HepG2 (cell line): ENCODE results near the gene SPAAR. TPM values are rescaled to one million over a fixed set of nuclear protein-coding genes. Genes with fewer than 3 reads are reported as not detected.
"Not testable (repeated sequence)": the region's sequence is repeated elsewhere in the genome, so short reads cannot be mapped to it uniquely, and the experiment has no call there.

Experiments used
- ATAC-seq: fragments of 200-7000 bp; cut with Tn5 transposase; 3 replicates; pipeline ENCODE4 v1.9.1; 2020; ENCODE audit warnings: mild to moderate bottlenecking, moderate library complexity
- BruUV-seq: library from RNA; stranded (reverse); fragments of 400-500 nt; replicated peaks from 2 replicates; lab custom pipeline; 2021; lab: Mats Ljungman, UMichigan
- CTCF ChIA-PET: fragments of 300-600 bp; formaldehyde crosslinking; extraction: SDS; loops from one replicate; lab custom pipeline; 2021; ENCODE audit warnings: low total read pairs, inconsistent platforms, low intra/inter-chr PET ratio; lab: Yijun Ruan, JAX
- POLR2A ChIA-PET: fragments of 350-600 bp; sonication (Branson Sonifier 250); formaldehyde crosslinking; loops from one replicate; lab custom pipeline; 2020; ENCODE audit warnings: antibody characterized with exemption, inconsistent platforms; lab: Yijun Ruan, JAX
- DNase-seq: peaks from one replicate; pipeline ENCODE4 v3.0.0-alpha.2; 2015; ENCODE audit warnings: low spot score
- FAIRE-seq: peaks from 3 replicates; lab custom pipeline; 2011; peaks lifted over from hg19 to GRCh38; lab: Jason Lieb, UNC
- H2AFZ ChIP-seq: one replicate; pipeline ENCODE4 v1.6.1; 2011; ENCODE audit warnings: low read length, inconsistent platforms
- H3K27ac ChIP-seq: fragments of 300-600 bp; 3 replicates; pipeline ENCODE4 v1.8.0; 2011; ENCODE audit warnings: mixed run types, mild to moderate bottlenecking, mixed read lengths, low read length, inconsistent platforms; ENCODE audit not compliant: insufficient read depth; ENCODE audit errors: extremely low read length
- H3K27me3 ChIP-seq, 2 experiments: fragments of 200-600 bp in 1 of 2; 2 replicates in 1 of 2; 3 replicates in 1 of 2; pipeline versions ENCODE4 v1.6.0 to v1.8.0; 2011; ENCODE audit warnings: low read length in 2 of 2, mild to moderate bottlenecking in 2 of 2, moderate library complexity in 2 of 2, inconsistent platforms in 1 of 2; ENCODE audit not compliant: insufficient read depth in 2 of 2, control insufficient read depth in 1 of 2
- H3K36me3 ChIP-seq, 2 experiments: fragments of 200-600 bp in 1 of 2; replicated peaks in 1 of 2; 2 replicates in 1 of 2; 3 replicates in 1 of 2; pipeline versions ENCODE4 v1.5.1 to v1.8.0; 2011; ENCODE audit warnings: low read length in 2 of 2, inconsistent platforms in 1 of 2; ENCODE audit not compliant: insufficient read depth in 2 of 2, control insufficient read depth in 1 of 2
- H3K4me1 ChIP-seq: 2 replicates; pipeline ENCODE4 v1.5.1; 2012; ENCODE audit warnings: low read length, inconsistent platforms; ENCODE audit not compliant: insufficient read depth
- H3K4me2 ChIP-seq: 2 replicates; pipeline ENCODE4 v1.6.0; 2011; ENCODE audit warnings: low read depth, low read length, inconsistent platforms
- H3K4me3 ChIP-seq, 3 experiments: fragments of 200-600 bp in 1 of 3; sonication (generic), shearing (Covaris generic) in 1 of 3; replicated peaks in 1 of 3; 2 replicates each; pipeline ENCODE4 v1.5.1; 2011 to 2016; ENCODE audit warnings: low read length in 3 of 3, inconsistent platforms in 2 of 3, low read depth in 2 of 3, mild to moderate bottlenecking in 2 of 3, control low read depth in 1 of 3, mixed read lengths in 1 of 3; ENCODE audit not compliant: insufficient read depth in 1 of 3
- H3K79me2 ChIP-seq: one replicate; pipeline ENCODE4 v1.6.1; 2011; ENCODE audit warnings: low read length, inconsistent platforms; ENCODE audit not compliant: insufficient read depth
- H3K9ac ChIP-seq: 2 replicates; pipeline ENCODE4 v1.6.0; 2011; ENCODE audit warnings: mild to moderate bottlenecking, low read depth, low read length, inconsistent platforms; ENCODE audit not compliant: insufficient read depth
- H3K9me3 ChIP-seq: 2 replicates; pipeline ENCODE4 v1.5.1; 2012; ENCODE audit warnings: mild to moderate bottlenecking, low read length
- H4K20me1 ChIP-seq: 2 replicates; pipeline ENCODE4 v1.6.0; 2011; ENCODE audit warnings: inconsistent platforms, mild to moderate bottlenecking, low read length, moderate library complexity; ENCODE audit not compliant: insufficient read depth
- ARNTL ChIP-seq: sonication (generic); formaldehyde crosslinking; IDR thresholded peaks from 2 replicates; pipeline ENCODE4 v1.4.0; 2020; ENCODE audit warnings: mild to moderate bottlenecking, missing genetic modification reagents
- NR2F1 ChIP-seq, 2 experiments: fragments of 450-650 bp in 1 of 2; formaldehyde crosslinking in 1 of 2; IDR thresholded peaks; 2 replicates each; pipeline versions ENCODE4 v1.5.0 to v1.6.1; 2016 to 2020; ENCODE audit warnings: mild to moderate bottlenecking in 1 of 2, missing compliant biosample characterization in 1 of 2, missing genetic modification reagents in 1 of 2, moderate library complexity in 1 of 2
- SNAPC2 ChIP-seq: sonication (generic); formaldehyde crosslinking; IDR thresholded peaks from 2 replicates; pipeline ENCODE4 v1.8.1; 2022; ENCODE audit warnings: mild to moderate bottlenecking, missing genetic modification reagents
- SYNCRIP ChIP-seq: fragments of 200-400 bp; formaldehyde crosslinking; IDR thresholded peaks from 2 replicates; pipeline ENCODE4 v1.6.1; 2018; ENCODE audit warnings: mild to moderate bottlenecking, low read depth, low read length; ENCODE audit not compliant: insufficient read depth
- TBX3 ChIP-seq: fragments of 450-650 bp; IDR thresholded peaks from 2 replicates; pipeline ENCODE4 v1.6.1; 2017; ENCODE audit warnings: antibody characterized with exemption, mild to moderate bottlenecking, inconsistent platforms, borderline replicate concordance
- ZKSCAN1 ChIP-seq: fragments of 150-350 bp; IDR thresholded peaks from 2 replicates; pipeline ENCODE4 v1.6.1; 2014; ENCODE audit warnings: low read length
- ZNF329 ChIP-seq: sonication (generic); formaldehyde crosslinking; IDR thresholded peaks from 2 replicates; pipeline ENCODE4 v1.9.0; 2021; ENCODE audit warnings: low read depth, mild to moderate bottlenecking, missing genetic modification reagents
- ZNF782 ChIP-seq: sonication (generic); formaldehyde crosslinking; IDR thresholded peaks from 2 replicates; pipeline ENCODE4 v1.4.0; 2020; ENCODE audit warnings: missing genetic modification reagents, mild to moderate bottlenecking, borderline replicate concordance
- ZNF879 ChIP-seq: sonication (generic); formaldehyde crosslinking; IDR thresholded peaks from 2 replicates; pipeline ENCODE4 v1.8.1; 2023; ENCODE audit warnings: missing genetic modification reagents
- WGBS: methylation state at CpG from one replicate; pipeline ENCODE4 v1.1.6; 2017; ENCODE audit warnings: low lambda C conversion rate; 5-methylcytosine and 5-hydroxymethylcytosine counted together
- in situ Hi-C: cut with HindIII; loops from 2 replicates; pipeline ENCODE4 v1.10.0; 2017; ENCODE audit warnings: low pct_unique_long_range_greater_than_20kb; ENCODE audit not compliant: extremely low pct_ligation_motif_present
- intact Hi-C: fragments of 100-400 bp; cut with micrococcal nuclease; formaldehyde crosslinking; loops from one replicate; pipeline ENCODE4 v1.10.0; 2022; ENCODE audit not compliant: unreplicated experiment
- polyA plus RNA-seq, 8 experiments: library from polyadenylated mRNA; depleted of rRNA in 3 of 8; stranded (reverse) in 7 of 8; unstranded in 1 of 8; fragments of >200 nt; fragmentation: Illumina TruSeq in 4 of 8; extraction: Trizol in 4 of 8; gene quantifications; 2 replicates each; pipeline versions ENCODE4 v1.2.1 to v1.2.3, GENCODE V29; 2011 to 2016; ENCODE audit warnings: low read depth in 4 of 8, missing spikeins in 1 of 8, mixed read lengths in 1 of 8; ENCODE audit not compliant: insufficient read depth in 1 of 8
- total RNA-seq, 5 experiments: library from RNA; depleted of rRNA; stranded (reverse); fragments of >200 nt; fragmentation: Illumina TruSeq; extraction: Trizol; gene quantifications; 2 replicates each; pipeline ENCODE4 v1.2.3, GENCODE V29; 2016; ENCODE audit warnings: low read depth in 1 of 5
- TF ChIP-seq, protein P1 (sequence below): sonication (generic); formaldehyde crosslinking; IDR thresholded peaks from 2 replicates; pipeline ENCODE4 v1.4.0; 2020; ENCODE audit warnings: missing genetic modification reagents
- TF ChIP-seq, protein P2 (sequence below): sonication (generic); formaldehyde crosslinking; IDR thresholded peaks from 2 replicates; pipeline ENCODE4 v1.4.0; 2020; ENCODE audit warnings: mild to moderate bottlenecking, missing genetic modification reagents

SPAAR gene
- total and polyA plus RNA-seq, 2 of the 13 experiments (the other 11 are each of a cell fraction or from before 2014, with no cell fraction given), result 0.07 TPM; not detected in 1

DNA sequence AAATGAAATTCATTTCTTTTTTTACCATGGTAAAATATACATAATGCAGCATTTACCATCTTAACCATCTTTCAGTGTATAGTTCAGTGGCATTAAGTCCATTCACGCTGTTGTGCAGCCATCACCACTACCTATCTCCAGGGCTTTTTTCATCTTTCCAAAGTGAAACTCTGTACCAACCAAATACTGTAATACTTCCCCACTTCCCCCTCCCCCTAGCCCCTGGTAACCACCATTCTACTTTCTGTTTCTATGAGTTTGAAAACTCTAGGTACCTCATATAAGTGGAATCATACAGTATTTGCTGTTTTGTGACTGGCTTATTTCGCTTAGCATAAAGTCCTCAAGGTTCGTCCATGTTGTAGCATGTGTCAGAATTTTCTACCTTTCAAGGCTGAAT is 23.4 kb downstream of the SPAAR start (continued):
- TF ChIP-seq, protein P1, sequence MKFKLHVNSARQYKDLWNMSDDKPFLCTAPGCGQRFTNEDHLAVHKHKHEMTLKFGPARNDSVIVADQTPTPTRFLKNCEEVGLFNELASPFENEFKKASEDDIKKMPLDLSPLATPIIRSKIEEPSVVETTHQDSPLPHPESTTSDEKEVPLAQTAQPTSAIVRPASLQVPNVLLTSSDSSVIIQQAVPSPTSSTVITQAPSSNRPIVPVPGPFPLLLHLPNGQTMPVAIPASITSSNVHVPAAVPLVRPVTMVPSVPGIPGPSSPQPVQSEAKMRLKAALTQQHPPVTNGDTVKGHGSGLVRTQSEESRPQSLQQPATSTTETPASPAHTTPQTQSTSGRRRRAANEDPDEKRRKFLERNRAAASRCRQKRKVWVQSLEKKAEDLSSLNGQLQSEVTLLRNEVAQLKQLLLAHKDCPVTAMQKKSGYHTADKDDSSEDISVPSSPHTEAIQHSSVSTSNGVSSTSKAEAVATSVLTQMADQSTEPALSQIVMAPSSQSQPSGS (CRISPR knock-in tag), result no peak
- TF ChIP-seq SYNCRIP (no peak), NR2F1 (CRISPR knock-in tag; IDR thresholded peaks at IDR 0.05) (no peak)

DNA sequence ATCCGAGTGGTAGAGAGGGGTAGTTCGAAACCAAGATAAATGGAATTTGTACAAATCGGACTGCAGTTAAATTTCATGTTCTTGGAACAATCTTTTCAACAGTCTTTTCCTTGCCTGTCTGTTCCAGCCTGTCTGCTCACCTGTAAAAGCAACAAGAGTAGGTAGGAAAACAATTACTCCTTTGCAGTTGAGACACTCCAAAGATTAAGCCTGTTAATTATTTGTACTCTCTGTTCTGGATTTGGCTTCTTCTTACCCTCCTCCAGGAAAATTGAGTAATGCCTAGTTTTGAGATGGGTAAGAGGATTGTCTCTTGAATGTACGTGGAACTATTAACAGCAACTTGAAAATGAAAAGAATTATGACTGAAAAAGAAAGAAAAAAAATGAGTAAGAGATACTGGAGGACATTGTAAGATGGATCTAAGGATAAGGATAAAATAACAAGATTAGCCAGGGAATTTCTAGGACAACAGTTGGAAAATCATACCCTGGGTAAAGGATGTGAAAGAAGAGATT is 24.3 kb downstream of the SPAAR start:
- BruUV-seq, result no TSS peak
- TF ChIP-seq TBX3 (no peak), ZNF329 (CRISPR knock-in tag) (no peak), ZNF782 (no peak), ZNF879 (CRISPR knock-in tag) (no peak), ARNTL (CRISPR knock-in tag) (no peak), SNAPC2 (CRISPR knock-in tag) (no peak), ZKSCAN1 (no peak)
- TF ChIP-seq, protein P2, sequence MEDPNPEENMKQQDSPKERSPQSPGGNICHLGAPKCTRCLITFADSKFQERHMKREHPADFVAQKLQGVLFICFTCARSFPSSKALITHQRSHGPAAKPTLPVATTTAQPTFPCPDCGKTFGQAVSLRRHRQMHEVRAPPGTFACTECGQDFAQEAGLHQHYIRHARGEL (CRISPR knock-in tag), result no peak
- Histone ChIP-seq H3K27ac (no peak overlapping the region), H3K79me2 (no peaks in the 10 kb centered on the region), H3K9ac (no peak overlapping the region), H3K9me3 (no peaks in the 10 kb centered on the region), H3K36me3 (no peaks in the 10 kb centered on the region), H3K4me2 (no peak overlapping the region), H3K27me3 (0 out of 5 replicates have a peak, but pooled peaks cover 0 to 3% of the 10 kb centered on the region in 2 experiments), H3K4me1 (peaks cover 7% of the 10 kb centered on the region), H3K4me3 (no peak overlapping the region), H4K20me1 (no peaks in the 10 kb centered on the region), H2AFZ (no peak overlapping the region)
- 14% methylated on average over 4 of the region's 4 CpGs for WGBS
- intact Hi-C loops (no loop called here), in situ Hi-C loops (no loop called here)
- ATAC-seq (no peak), FAIRE-seq (no peak), DNase-seq (no peak)
- POLR2A ChIA-PET, result no interaction called here
- CTCF ChIA-PET, result no interaction called here

GRCh38 chr9:35934069-35934468 is 24.8 kb downstream of the SPAAR start:
- FAIRE-seq, BruUV-seq, H2AFZ ChIP-seq, H3K79me2 ChIP-seq, H3K27ac ChIP-seq, H3K27me3 ChIP-seq, H3K4me1 ChIP-seq, intact Hi-C loops, H3K4me2 ChIP-seq, in situ Hi-C loops, H4K20me1 ChIP-seq, H3K9me3 ChIP-seq, DNase-seq, POLR2A ChIA-PET, CTCF ChIA-PET, H3K9ac ChIP-seq, ATAC-seq, H3K36me3 ChIP-seq, H3K4me3 ChIP-seq: not testable (repeated sequence)
- 58% methylated on average over 6 of the region's 6 CpGs for WGBS
